HG02840 (cell line): Measurements from ENCODE around the gene HOXA11.

Source experiments
- ATAC-seq: cut with Tn5 transposase; IDR thresholded peaks from one replicate; pipeline ENCODE4 v1.9.1; 2021; ENCODE audit warnings: mild to moderate bottlenecking, moderate library complexity, moderate number of reproducible peaks; ENCODE audit not compliant: unreplicated experiment, low FRiP score

HOXA11 gene

DNA sequence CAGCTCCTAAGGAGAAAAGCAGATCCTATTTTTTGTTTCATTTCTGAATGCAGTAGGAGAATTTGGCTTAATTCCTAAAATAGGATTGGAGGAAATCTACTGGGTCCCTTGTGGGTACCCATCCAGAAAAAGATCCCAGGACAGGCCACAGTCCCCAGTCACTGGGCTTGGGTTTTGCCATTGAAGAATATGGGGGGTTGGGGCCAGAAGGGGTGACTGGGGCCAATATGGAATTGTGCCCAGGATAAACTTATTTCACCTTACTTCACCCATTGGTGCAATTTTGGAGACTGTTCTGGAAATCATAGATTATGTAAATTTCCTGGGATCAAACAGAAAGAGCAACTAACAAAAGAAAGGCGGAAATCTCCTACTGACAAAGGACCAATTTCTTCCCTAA is 46.6 kb downstream of the HOXA11 start:
- no peak for ATAC-seq

GRCh38 chr7:27137640-27138315 is 47.3 kb downstream of the HOXA11 start:
- ATAC-seq: no peak

- no peak for ATAC-seq
Measured at GRCh38 chr7:27134392-27134791, 50.6 kb downstream of the HOXA11 start.

GRCh38 chr7:27133409-27134231 is 51.4 kb downstream of the HOXA11 start:
- no peak for ATAC-seq

- no peak for ATAC-seq
Measured at GRCh38 chr7:27132978-27133377, 52.1 kb downstream of the HOXA11 start.

GRCh38 chr7:27132214-27132613 is 52.8 kb downstream of the HOXA11 start:
- no peak for ATAC-seq

GRCh38 chr7:27131390-27131819 is 53.6 kb downstream of the HOXA11 start:
- ATAC-seq: no peak
